HepG2 (cell line): ENCODE results near the gene MBL2. TPM values are rescaled to one million over a fixed set of nuclear protein-coding genes. Genes with fewer than 3 reads are reported as not detected.

Experiments used
- ATAC-seq: fragments of 200-7000 bp; cut with Tn5 transposase; 3 replicates; pipeline ENCODE4 v1.9.1; 2020; ENCODE audit warnings: mild to moderate bottlenecking, moderate library complexity
- BruUV-seq: library from RNA; stranded (reverse); fragments of 400-500 nt; replicated peaks from 2 replicates; lab custom pipeline; 2021; lab: Mats Ljungman, UMichigan
- CTCF ChIA-PET: fragments of 300-600 bp; formaldehyde crosslinking; extraction: SDS; loops from one replicate; lab custom pipeline; 2021; ENCODE audit warnings: low total read pairs, inconsistent platforms, low intra/inter-chr PET ratio; lab: Yijun Ruan, JAX
- POLR2A ChIA-PET: fragments of 350-600 bp; sonication (Branson Sonifier 250); formaldehyde crosslinking; loops from one replicate; lab custom pipeline; 2020; ENCODE audit warnings: antibody characterized with exemption, inconsistent platforms; lab: Yijun Ruan, JAX
- DNase-seq: peaks from one replicate; pipeline ENCODE4 v3.0.0-alpha.2; 2015; ENCODE audit warnings: low spot score
- FAIRE-seq: peaks from 3 replicates; lab custom pipeline; 2011; peaks lifted over from hg19 to GRCh38; lab: Jason Lieb, UNC
- H2AFZ ChIP-seq: one replicate; pipeline ENCODE4 v1.6.1; 2011; ENCODE audit warnings: low read length, inconsistent platforms
- H3K27ac ChIP-seq: fragments of 300-600 bp; 3 replicates; pipeline ENCODE4 v1.8.0; 2011; ENCODE audit warnings: mixed run types, mild to moderate bottlenecking, mixed read lengths, low read length, inconsistent platforms; ENCODE audit not compliant: insufficient read depth; ENCODE audit errors: extremely low read length
- H3K27me3 ChIP-seq, 2 experiments: fragments of 200-600 bp in 1 of 2; 2 replicates in 1 of 2; 3 replicates in 1 of 2; pipeline versions ENCODE4 v1.6.0 to v1.8.0; 2011; ENCODE audit warnings: low read length in 2 of 2, mild to moderate bottlenecking in 2 of 2, moderate library complexity in 2 of 2, inconsistent platforms in 1 of 2; ENCODE audit not compliant: insufficient read depth in 2 of 2, control insufficient read depth in 1 of 2
- H3K36me3 ChIP-seq, 2 experiments: fragments of 200-600 bp in 1 of 2; replicated peaks in 1 of 2; 2 replicates in 1 of 2; 3 replicates in 1 of 2; pipeline versions ENCODE4 v1.5.1 to v1.8.0; 2011; ENCODE audit warnings: low read length in 2 of 2, inconsistent platforms in 1 of 2; ENCODE audit not compliant: insufficient read depth in 2 of 2, control insufficient read depth in 1 of 2
- H3K4me1 ChIP-seq: 2 replicates; pipeline ENCODE4 v1.5.1; 2012; ENCODE audit warnings: low read length, inconsistent platforms; ENCODE audit not compliant: insufficient read depth
- H3K4me2 ChIP-seq: 2 replicates; pipeline ENCODE4 v1.6.0; 2011; ENCODE audit warnings: low read depth, low read length, inconsistent platforms
- H3K4me3 ChIP-seq, 3 experiments: fragments of 200-600 bp in 1 of 3; sonication (generic), shearing (Covaris generic) in 1 of 3; replicated peaks in 1 of 3; 2 replicates each; pipeline ENCODE4 v1.5.1; 2011 to 2016; ENCODE audit warnings: low read length in 3 of 3, inconsistent platforms in 2 of 3, low read depth in 2 of 3, mild to moderate bottlenecking in 2 of 3, control low read depth in 1 of 3, mixed read lengths in 1 of 3; ENCODE audit not compliant: insufficient read depth in 1 of 3
- H3K79me2 ChIP-seq: one replicate; pipeline ENCODE4 v1.6.1; 2011; ENCODE audit warnings: low read length, inconsistent platforms; ENCODE audit not compliant: insufficient read depth
- H3K9ac ChIP-seq: 2 replicates; pipeline ENCODE4 v1.6.0; 2011; ENCODE audit warnings: mild to moderate bottlenecking, low read depth, low read length, inconsistent platforms; ENCODE audit not compliant: insufficient read depth
- H3K9me3 ChIP-seq: 2 replicates; pipeline ENCODE4 v1.5.1; 2012; ENCODE audit warnings: mild to moderate bottlenecking, low read length
- H4K20me1 ChIP-seq: 2 replicates; pipeline ENCODE4 v1.6.0; 2011; ENCODE audit warnings: inconsistent platforms, mild to moderate bottlenecking, low read length, moderate library complexity; ENCODE audit not compliant: insufficient read depth
- GATAD2A ChIP-seq: IDR thresholded peaks from 2 replicates; pipeline ENCODE4 v1.6.1; 2016
- MXI1 ChIP-seq: IDR thresholded peaks from 3 replicates; pipeline ENCODE4 v1.6.1; 2012; ENCODE audit warnings: low read depth, low read length, inconsistent platforms, borderline replicate concordance
- NR3C1 ChIP-seq: sonication (generic); formaldehyde crosslinking; IDR thresholded peaks from 2 replicates; pipeline ENCODE4 v1.4.0; 2020; ENCODE audit warnings: missing genetic modification reagents
- RXRB ChIP-seq: IDR thresholded peaks from 2 replicates; pipeline ENCODE4 v1.6.1; 2016; ENCODE audit warnings: borderline replicate concordance, missing genetic modification reagents, missing compliant biosample characterization
- ZBTB7A ChIP-seq: sonication (generic); formaldehyde crosslinking; IDR thresholded peaks from 2 replicates; pipeline ENCODE4 v1.8.0; 2022; ENCODE audit warnings: mild to moderate bottlenecking, missing genetic modification reagents
- ZBTB8A ChIP-seq: sonication (generic); formaldehyde crosslinking; IDR thresholded peaks from 2 replicates; pipeline ENCODE4 v1.4.0; 2020; ENCODE audit warnings: mild to moderate bottlenecking, low read depth, missing genetic modification reagents, borderline replicate concordance
- ZNF17 ChIP-seq: sonication (generic); formaldehyde crosslinking; IDR thresholded peaks from 2 replicates; pipeline ENCODE4 v1.5.0; 2020; ENCODE audit warnings: mild to moderate bottlenecking, missing genetic modification reagents
- ZNF224 ChIP-seq: sonication (generic); formaldehyde crosslinking; IDR thresholded peaks from 2 replicates; pipeline ENCODE4 v1.5.0; 2020; ENCODE audit warnings: mild to moderate bottlenecking, missing genetic modification reagents
- ZNF225 ChIP-seq: sonication (generic); formaldehyde crosslinking; IDR thresholded peaks from 2 replicates; pipeline ENCODE4 v1.4.0; 2020; ENCODE audit warnings: mild to moderate bottlenecking, missing genetic modification reagents
- ZNF720 ChIP-seq: sonication (generic); formaldehyde crosslinking; IDR thresholded peaks from 2 replicates; pipeline ENCODE4 v1.4.0; 2020; ENCODE audit warnings: missing genetic modification reagents
- WGBS: methylation state at CpG from one replicate; pipeline ENCODE4 v1.1.6; 2017; ENCODE audit warnings: low lambda C conversion rate; 5-methylcytosine and 5-hydroxymethylcytosine counted together
- in situ Hi-C: cut with HindIII; loops from 2 replicates; pipeline ENCODE4 v1.10.0; 2017; ENCODE audit warnings: low pct_unique_long_range_greater_than_20kb; ENCODE audit not compliant: extremely low pct_ligation_motif_present
- intact Hi-C: fragments of 100-400 bp; cut with micrococcal nuclease; formaldehyde crosslinking; loops from one replicate; pipeline ENCODE4 v1.10.0; 2022; ENCODE audit not compliant: unreplicated experiment
- polyA plus RNA-seq, 8 experiments: library from polyadenylated mRNA; depleted of rRNA in 3 of 8; stranded (reverse) in 7 of 8; unstranded in 1 of 8; fragments of >200 nt; fragmentation: Illumina TruSeq in 4 of 8; extraction: Trizol in 4 of 8; gene quantifications; 2 replicates each; pipeline versions ENCODE4 v1.2.1 to v1.2.3, GENCODE V29; 2011 to 2016; ENCODE audit warnings: low read depth in 4 of 8, missing spikeins in 1 of 8, mixed read lengths in 1 of 8; ENCODE audit not compliant: insufficient read depth in 1 of 8
- total RNA-seq, 5 experiments: library from RNA; depleted of rRNA; stranded (reverse); fragments of >200 nt; fragmentation: Illumina TruSeq; extraction: Trizol; gene quantifications; 2 replicates each; pipeline ENCODE4 v1.2.3, GENCODE V29; 2016; ENCODE audit warnings: low read depth in 1 of 5
- TF ChIP-seq, protein P1 (sequence below): sonication (generic); formaldehyde crosslinking; conservative IDR thresholded peaks from 2 replicates; pipeline ENCODE4 v1.4.0; 2020; ENCODE audit warnings: missing genetic modification reagents
- TF ChIP-seq, protein P2 (sequence below): IDR thresholded peaks from 2 replicates; pipeline ENCODE4 v1.6.1; 2012; ENCODE audit warnings: low read length, improper control_type of control experiment
- TF ChIP-seq, protein P3 (sequence below): conservative IDR thresholded peaks from 2 replicates; pipeline ENCODE4 v1.6.1; 2018; ENCODE audit warnings: missing genetic modification reagents
- TF ChIP-seq, protein P4 (sequence below): sonication (generic); formaldehyde crosslinking; IDR thresholded peaks from 2 replicates; pipeline ENCODE4 v1.4.0; 2020; ENCODE audit warnings: missing genetic modification reagents

The MBL2 gene
- total and polyA plus RNA-seq, 2 of the 13 experiments (the other 11 are each of a cell fraction or from before 2014, with no cell fraction given) = 9.6 to 16.2 TPM

GRCh38 chr10:52814506-52814905, 41.9 kb upstream of the MBL2 start:
- no peak overlapping the region for H3K4me2 ChIP-seq
- ATAC-seq (no peak), FAIRE-seq (no peak), DNase-seq (no peak)
- no peaks in the 10 kb centered on the region for H3K4me1 ChIP-seq
- H3K4me3 ChIP-seq = no peak overlapping the region
- no peaks in the 10 kb centered on the region for H3K9me3 ChIP-seq
- H4K20me1 ChIP-seq = no peaks in the 10 kb centered on the region
- no peaks in the 10 kb centered on the region for H3K79me2 ChIP-seq
- intact Hi-C loops (no loop called here), in situ Hi-C loops (no loop called here)
- ChIA-PET CTCF (no interaction called here), POLR2A (no interaction called here)
- no peaks in the 10 kb centered on the region for H3K36me3 ChIP-seq
- WGBS = 51% methylated on average over 5 of the region's 5 CpGs
- H3K27me3 ChIP-seq = no peaks in the 10 kb centered on the region
- H3K27ac ChIP-seq = no peak overlapping the region
- H3K9ac ChIP-seq = no peak overlapping the region
- H2AFZ ChIP-seq = no peak overlapping the region
- no TSS peak for BruUV-seq
- TF ChIP-seq RXRB (no peak), ZNF224 (no peak), ZNF225 (CRISPR knock-in tag) (no peak), GATAD2A (CRISPR knock-in tag) (no peak), ZNF17 (CRISPR knock-in tag) (no peak), MXI1 (no peak), ZNF720 (no peak), ZBTB8A (CRISPR knock-in tag) (no peak), ZBTB7A (CRISPR knock-in tag) (no peak), NR3C1 (CRISPR knock-in tag) (no peak)
- TF ChIP-seq, protein P1, sequence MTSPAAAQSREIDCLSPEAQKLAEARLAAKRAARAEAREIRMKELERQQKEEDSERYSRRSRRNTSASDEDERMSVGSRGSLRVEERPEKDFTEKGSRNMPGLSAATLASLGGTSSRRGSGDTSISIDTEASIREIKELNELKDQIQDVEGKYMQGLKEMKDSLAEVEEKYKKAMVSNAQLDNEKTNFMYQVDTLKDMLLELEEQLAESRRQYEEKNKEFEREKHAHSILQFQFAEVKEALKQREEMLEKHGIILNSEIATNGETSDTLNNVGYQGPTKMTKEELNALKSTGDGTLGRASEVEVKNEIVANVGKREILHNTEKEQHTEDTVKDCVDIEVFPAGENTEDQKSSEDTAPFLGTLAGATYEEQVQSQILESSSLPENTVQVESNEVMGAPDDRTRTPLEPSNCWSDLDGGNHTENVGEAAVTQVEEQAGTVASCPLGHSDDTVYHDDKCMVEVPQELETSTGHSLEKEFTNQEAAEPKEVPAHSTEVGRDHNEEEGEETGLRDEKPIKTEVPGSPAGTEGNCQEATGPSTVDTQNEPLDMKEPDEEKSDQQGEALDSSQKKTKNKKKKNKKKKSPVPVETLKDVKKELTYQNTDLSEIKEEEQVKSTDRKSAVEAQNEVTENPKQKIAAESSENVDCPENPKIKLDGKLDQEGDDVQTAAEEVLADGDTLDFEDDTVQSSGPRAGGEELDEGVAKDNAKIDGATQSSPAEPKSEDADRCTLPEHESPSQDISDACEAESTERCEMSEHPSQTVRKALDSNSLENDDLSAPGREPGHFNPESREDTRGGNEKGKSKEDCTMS (CRISPR knock-in tag) = no peak
- TF ChIP-seq, protein P2, sequence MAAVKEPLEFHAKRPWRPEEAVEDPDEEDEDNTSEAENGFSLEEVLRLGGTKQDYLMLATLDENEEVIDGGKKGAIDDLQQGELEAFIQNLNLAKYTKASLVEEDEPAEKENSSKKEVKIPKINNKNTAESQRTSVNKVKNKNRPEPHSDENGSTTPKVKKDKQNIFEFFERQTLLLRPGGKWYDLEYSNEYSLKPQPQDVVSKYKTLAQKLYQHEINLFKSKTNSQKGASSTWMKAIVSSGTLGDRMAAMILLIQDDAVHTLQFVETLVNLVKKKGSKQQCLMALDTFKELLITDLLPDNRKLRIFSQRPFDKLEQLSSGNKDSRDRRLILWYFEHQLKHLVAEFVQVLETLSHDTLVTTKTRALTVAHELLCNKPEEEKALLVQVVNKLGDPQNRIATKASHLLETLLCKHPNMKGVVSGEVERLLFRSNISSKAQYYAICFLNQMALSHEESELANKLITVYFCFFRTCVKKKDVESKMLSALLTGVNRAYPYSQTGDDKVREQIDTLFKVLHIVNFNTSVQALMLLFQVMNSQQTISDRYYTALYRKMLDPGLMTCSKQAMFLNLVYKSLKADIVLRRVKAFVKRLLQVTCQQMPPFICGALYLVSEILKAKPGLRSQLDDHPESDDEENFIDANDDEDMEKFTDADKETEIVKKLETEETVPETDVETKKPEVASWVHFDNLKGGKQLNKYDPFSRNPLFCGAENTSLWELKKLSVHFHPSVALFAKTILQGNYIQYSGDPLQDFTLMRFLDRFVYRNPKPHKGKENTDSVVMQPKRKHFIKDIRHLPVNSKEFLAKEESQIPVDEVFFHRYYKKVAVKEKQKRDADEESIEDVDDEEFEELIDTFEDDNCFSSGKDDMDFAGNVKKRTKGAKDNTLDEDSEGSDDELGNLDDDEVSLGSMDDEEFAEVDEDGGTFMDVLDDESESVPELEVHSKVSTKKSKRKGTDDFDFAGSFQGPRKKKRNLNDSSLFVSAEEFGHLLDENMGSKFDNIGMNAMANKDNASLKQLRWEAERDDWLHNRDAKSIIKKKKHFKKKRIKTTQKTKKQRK = no peak
- TF ChIP-seq, protein P3, sequence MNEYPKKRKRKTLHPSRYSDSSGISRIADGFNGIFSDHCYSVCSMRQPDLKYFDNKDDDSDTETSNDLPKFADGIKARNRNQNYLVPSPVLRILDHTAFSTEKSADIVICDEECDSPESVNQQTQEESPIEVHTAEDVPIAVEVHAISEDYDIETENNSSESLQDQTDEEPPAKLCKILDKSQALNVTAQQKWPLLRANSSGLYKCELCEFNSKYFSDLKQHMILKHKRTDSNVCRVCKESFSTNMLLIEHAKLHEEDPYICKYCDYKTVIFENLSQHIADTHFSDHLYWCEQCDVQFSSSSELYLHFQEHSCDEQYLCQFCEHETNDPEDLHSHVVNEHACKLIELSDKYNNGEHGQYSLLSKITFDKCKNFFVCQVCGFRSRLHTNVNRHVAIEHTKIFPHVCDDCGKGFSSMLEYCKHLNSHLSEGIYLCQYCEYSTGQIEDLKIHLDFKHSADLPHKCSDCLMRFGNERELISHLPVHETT (CRISPR knock-in tag) = no peak
- TF ChIP-seq, protein P4, sequence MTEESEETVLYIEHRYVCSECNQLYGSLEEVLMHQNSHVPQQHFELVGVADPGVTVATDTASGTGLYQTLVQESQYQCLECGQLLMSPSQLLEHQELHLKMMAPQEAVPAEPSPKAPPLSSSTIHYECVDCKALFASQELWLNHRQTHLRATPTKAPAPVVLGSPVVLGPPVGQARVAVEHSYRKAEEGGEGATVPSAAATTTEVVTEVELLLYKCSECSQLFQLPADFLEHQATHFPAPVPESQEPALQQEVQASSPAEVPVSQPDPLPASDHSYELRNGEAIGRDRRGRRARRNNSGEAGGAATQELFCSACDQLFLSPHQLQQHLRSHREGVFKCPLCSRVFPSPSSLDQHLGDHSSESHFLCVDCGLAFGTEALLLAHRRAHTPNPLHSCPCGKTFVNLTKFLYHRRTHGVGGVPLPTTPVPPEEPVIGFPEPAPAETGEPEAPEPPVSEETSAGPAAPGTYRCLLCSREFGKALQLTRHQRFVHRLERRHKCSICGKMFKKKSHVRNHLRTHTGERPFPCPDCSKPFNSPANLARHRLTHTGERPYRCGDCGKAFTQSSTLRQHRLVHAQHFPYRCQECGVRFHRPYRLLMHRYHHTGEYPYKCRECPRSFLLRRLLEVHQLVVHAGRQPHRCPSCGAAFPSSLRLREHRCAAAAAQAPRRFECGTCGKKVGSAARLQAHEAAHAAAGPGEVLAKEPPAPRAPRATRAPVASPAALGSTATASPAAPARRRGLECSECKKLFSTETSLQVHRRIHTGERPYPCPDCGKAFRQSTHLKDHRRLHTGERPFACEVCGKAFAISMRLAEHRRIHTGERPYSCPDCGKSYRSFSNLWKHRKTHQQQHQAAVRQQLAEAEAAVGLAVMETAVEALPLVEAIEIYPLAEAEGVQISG (CRISPR knock-in tag) = no peak
